PC-9 (cell line): ENCODE results near the gene TBC1D14.

Source experiments
- CTCF ChIP-seq: fragments of 200-600 bp; sonication (generic); conservative IDR thresholded peaks from 2 replicates; pipeline ENCODE4 v1.6.1; 2017; ENCODE audit warnings: mixed run types, antibody characterized with exemption, mild to moderate bottlenecking, moderate library complexity
- EZH2 ChIP-seq: fragments of 200-600 bp; sonication (generic); IDR thresholded peaks from 2 replicates; pipeline ENCODE4 v1.8.0; 2017; ENCODE audit warnings: antibody characterized with exemption, low read depth

GRCh38 chr4:7055111-7055989 lies 145.7 kb downstream of the TBC1D14 start:
- no peak for TF ChIP-seq CTCF
- TF ChIP-seq EZH2, result no peak
